Measurements from ENCODE around the gene CA4. TPM values are rescaled to one million over a fixed set of nuclear protein-coding genes. Genes with fewer than 3 reads are reported as not detected.

CA4 gene
- total RNA-seq, 4 donors from 2014 or later, result 1.0 to 8.7 (median 2.3) TPM

GRCh38 chr17:60145006-60145935 lies 4.5 kb upstream of the CA4 start:
- Histone ChIP-seq H3K4me3 (no peak overlapping the region), H3K9me3 (no peaks in the 10 kb centered on the region), H3K4me1 (peaks cover 0 to 38% (median 14%) of the 10 kb centered on the region in 4 donors), H3K27me3 (peaks cover 4 to 79% of the 10 kb centered on the region in 2 donors), H3K27ac (no peak overlapping the region), H3K36me3 (no peaks in the 10 kb centered on the region)
- 33 to 37% methylated on average over 17 of the region's 17 CpGs for WGBS, 2 donors
- TF ChIP-seq POLR2A (IDR thresholded peaks at IDR 0.05) (no peak), EP300 (IDR thresholded peaks at IDR 0.05) (no peak), CTCF (IDR thresholded peaks at IDR 0.05) (no peak)
- DNase-seq (ENCODE audit: low spot score in 2 of 2), result no peak

- WGBS, 2 donors, result 70 to 78% methylated on average over 2 of the region's 2 CpGs
Measured at GRCh38 chr17:60146206-60146605, 3.6 kb upstream of the CA4 start.

GRCh38 chr17:60147553-60148223 lies 2.1 kb upstream of the CA4 start:
- peaks cover 0 to 26% (median 11%) of the 10 kb centered on the region in 4 donors for H3K4me1 ChIP-seq
- H3K27me3 ChIP-seq, result peaks cover 0 to 79% of the 10 kb centered on the region in 2 donors
- H3K9me3 ChIP-seq, result no peaks in the 10 kb centered on the region
- no peak overlapping the region for H3K27ac ChIP-seq
- TF ChIP-seq CTCF (IDR thresholded peaks at IDR 0.05), result no peak
- TF ChIP-seq POLR2A (IDR thresholded peaks at IDR 0.05), result no peak
- no peak for TF ChIP-seq EP300 (IDR thresholded peaks at IDR 0.05)
- WGBS, 2 donors, result 57 to 76% methylated on average over 8 of the region's 8 CpGs
- no peaks in the 10 kb centered on the region for H3K36me3 ChIP-seq
- H3K4me3 ChIP-seq, result no peak overlapping the region
- DNase-seq (ENCODE audit: low spot score in 2 of 2), result no peak

More at GRCh38 chr17:60146206-60146605, 3.6 kb upstream of the CA4 start:
- DNase-seq (ENCODE audit: low spot score in 2 of 2), result no peak
- H3K4me3 ChIP-seq, result no peak overlapping the region
- H3K9me3 ChIP-seq, result no peaks in the 10 kb centered on the region
- no peak overlapping the region for H3K27ac ChIP-seq
- TF ChIP-seq POLR2A (IDR thresholded peaks at IDR 0.05) (no peak), EP300 (IDR thresholded peaks at IDR 0.05) (no peak)
- no peaks in the 10 kb centered on the region for H3K36me3 ChIP-seq
- peaks cover 0 to 79% of the 10 kb centered on the region in 2 donors for H3K27me3 ChIP-seq
- H3K4me1 ChIP-seq, result peaks cover 0 to 40% (median 15%) of the 10 kb centered on the region in 4 donors

- H3K36me3 ChIP-seq, result no peaks in the 10 kb centered on the region
- H3K27ac ChIP-seq, result no peak overlapping the region
- peaks cover 0 to 85% of the 10 kb centered on the region in 2 donors for H3K27me3 ChIP-seq
- 15 to 65% methylated on average over 2 of the region's 2 CpGs for whole genome bisulfite sequencing, 2 donors
- H3K4me3 ChIP-seq, result no peak overlapping the region
- DNase-seq (ENCODE audit: low spot score in 2 of 2), result no peak
- peaks cover 0 to 19% (median 6%) of the 10 kb centered on the region in 4 donors for H3K4me1 ChIP-seq
- H3K9me3 ChIP-seq, result no peaks in the 10 kb centered on the region
- TF ChIP-seq EP300 (IDR thresholded peaks at IDR 0.05) (no peak), POLR2A (IDR thresholded peaks at IDR 0.05) (no peak), CTCF (IDR thresholded peaks at IDR 0.05) (no peak)
Measured at GRCh38 chr17:60148373-60148772, 1.4 kb upstream of the CA4 start.

GRCh38 chr17:60151355-60151754 lies 1.6 kb downstream of the CA4 start:
- 44 to 45% methylated on average over 5 of the region's 5 CpGs for WGBS, 2 donors
- Histone ChIP-seq H3K36me3 (no peaks in the 10 kb centered on the region), H3K27me3 (peaks cover 0 to 87% of the 10 kb centered on the region in 2 donors), H3K27ac (no peak overlapping the region), H3K4me1 (peaks cover 0 to 36% (median 5%) of the 10 kb centered on the region in 4 donors), H3K9me3 (no peaks in the 10 kb centered on the region), H3K4me3 (no peak overlapping the region)
- TF ChIP-seq EP300 (IDR thresholded peaks at IDR 0.05) (no peak), CTCF (IDR thresholded peaks at IDR 0.05) (no peak), POLR2A (IDR thresholded peaks at IDR 0.05) (no peak)
- DNase-seq (ENCODE audit: low spot score in 2 of 2), result no peak

All from tibial nerve (tissue), 4 donors.